ENCODE results near the gene GOT1.

DNA sequence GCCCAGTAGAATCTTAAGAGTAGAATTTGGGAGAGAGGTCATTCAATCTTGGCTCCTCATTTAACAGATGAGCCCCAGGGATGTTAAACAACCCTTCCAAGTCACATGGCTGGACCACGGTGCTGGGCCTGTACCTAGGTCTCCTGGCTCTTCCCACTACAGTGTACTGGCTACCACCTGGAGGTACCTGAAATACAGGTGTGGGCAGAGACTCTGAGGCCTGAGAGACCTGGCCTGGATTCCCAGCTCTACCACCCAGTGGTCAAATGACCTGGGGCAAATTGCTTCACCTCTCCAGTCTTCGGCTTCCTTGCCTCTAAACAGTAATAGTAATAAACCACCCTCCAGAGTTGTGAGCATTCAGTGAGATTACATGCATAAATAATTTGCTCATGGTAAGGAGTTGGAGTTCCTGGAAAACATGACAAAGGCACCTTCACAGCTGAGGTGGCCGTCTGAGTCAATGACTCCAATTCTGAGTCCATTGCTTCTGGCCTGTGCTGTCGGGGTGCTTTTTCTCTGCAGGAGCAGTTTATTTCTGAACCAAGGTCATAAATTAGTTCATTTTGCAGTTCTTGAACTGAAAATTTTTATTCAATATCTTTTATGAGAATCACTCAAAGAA is 2.7 kb downstream of the GOT1 start:
- no peak for TF ChIP-seq POLR2A (IDR thresholded peaks at IDR 0.05)
- TF ChIP-seq, protein P1, sequence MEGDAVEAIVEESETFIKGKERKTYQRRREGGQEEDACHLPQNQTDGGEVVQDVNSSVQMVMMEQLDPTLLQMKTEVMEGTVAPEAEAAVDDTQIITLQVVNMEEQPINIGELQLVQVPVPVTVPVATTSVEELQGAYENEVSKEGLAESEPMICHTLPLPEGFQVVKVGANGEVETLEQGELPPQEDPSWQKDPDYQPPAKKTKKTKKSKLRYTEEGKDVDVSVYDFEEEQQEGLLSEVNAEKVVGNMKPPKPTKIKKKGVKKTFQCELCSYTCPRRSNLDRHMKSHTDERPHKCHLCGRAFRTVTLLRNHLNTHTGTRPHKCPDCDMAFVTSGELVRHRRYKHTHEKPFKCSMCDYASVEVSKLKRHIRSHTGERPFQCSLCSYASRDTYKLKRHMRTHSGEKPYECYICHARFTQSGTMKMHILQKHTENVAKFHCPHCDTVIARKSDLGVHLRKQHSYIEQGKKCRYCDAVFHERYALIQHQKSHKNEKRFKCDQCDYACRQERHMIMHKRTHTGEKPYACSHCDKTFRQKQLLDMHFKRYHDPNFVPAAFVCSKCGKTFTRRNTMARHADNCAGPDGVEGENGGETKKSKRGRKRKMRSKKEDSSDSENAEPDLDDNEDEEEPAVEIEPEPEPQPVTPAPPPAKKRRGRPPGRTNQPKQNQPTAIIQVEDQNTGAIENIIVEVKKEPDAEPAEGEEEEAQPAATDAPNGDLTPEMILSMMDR (IDR thresholded peaks at IDR 0.05), result no peak
